Measurements from ENCODE around the gene GALNT9. TPM values are rescaled to one million over a fixed set of nuclear protein-coding genes. Genes with fewer than 3 reads are reported as not detected.

Gene GALNT9
- total RNA-seq, 1 experiment from 2014 or later, result 0.54 TPM

GRCh38 chr12:132182711-132183365 is 146.6 kb downstream of the GALNT9 start:
- no peak for DNase-seq
- Mint-ChIP-seq H3K4me3 (ENCODE audit: low read depth, unreplicated experiment) (no peak overlapping the region), H3K36me3 (ENCODE audit: insufficient read depth, unreplicated experiment) (peaks cover 5% of the 10 kb centered on the region), H3K9me3 (ENCODE audit: low read depth, unreplicated experiment) (peaks cover 2% of the 10 kb centered on the region), H3K27ac (ENCODE audit: unreplicated experiment) (no peak overlapping the region), H3K4me1 (ENCODE audit: low read depth, unreplicated experiment) (no peaks in the 10 kb centered on the region), H3K27me3 (ENCODE audit: unreplicated experiment) (peaks cover 92% of the 10 kb centered on the region)
- intact Hi-C loops (cut with micrococcal nuclease; ENCODE audit: unreplicated experiment), result no loop called here
- CTCF ChIA-PET, result no interaction called here
- no TSS peak for BruUV-seq (replicated peaks)
- no peak for TF ChIP-seq CTCF (IDR thresholded peaks at IDR 0.05; ENCODE audit: unreplicated experiment)

GRCh38 chr12:132182206-132182710 is 147.1 kb downstream of the GALNT9 start:
- no peak for DNase-seq
- Mint-ChIP-seq H3K9me3 (ENCODE audit: low read depth, unreplicated experiment) (peaks cover 2% of the 10 kb centered on the region), H3K36me3 (ENCODE audit: insufficient read depth, unreplicated experiment) (no peaks in the 10 kb centered on the region), H3K27me3 (ENCODE audit: unreplicated experiment) (peaks cover 89% of the 10 kb centered on the region), H3K4me3 (ENCODE audit: low read depth, unreplicated experiment) (no peak overlapping the region), H3K4me1 (ENCODE audit: low read depth, unreplicated experiment) (no peaks in the 10 kb centered on the region), H3K27ac (ENCODE audit: unreplicated experiment) (no peak overlapping the region)
- CTCF ChIA-PET, result no interaction called here
- intact Hi-C loops (cut with micrococcal nuclease; ENCODE audit: unreplicated experiment), result no loop called here
- TF ChIP-seq CTCF (IDR thresholded peaks at IDR 0.05; ENCODE audit: unreplicated experiment), result no peak
- no TSS peak for BruUV-seq (replicated peaks)

GRCh38 chr12:132181570-132182200 is 147.7 kb downstream of the GALNT9 start:
- DNase-seq, result no peak
- no peaks in the 10 kb centered on the region for H3K4me1 Mint-ChIP-seq (ENCODE audit: low read depth, unreplicated experiment)
- TF ChIP-seq CTCF (IDR thresholded peaks at IDR 0.05; ENCODE audit: unreplicated experiment), result no peak
- no peaks in the 10 kb centered on the region for H3K36me3 Mint-ChIP-seq (ENCODE audit: insufficient read depth, unreplicated experiment)
- CTCF ChIA-PET, result no interaction called here
- no peak overlapping the region for H3K27ac Mint-ChIP-seq (ENCODE audit: unreplicated experiment)
- peaks cover 2% of the 10 kb centered on the region for H3K9me3 Mint-ChIP-seq (ENCODE audit: low read depth, unreplicated experiment)
- no TSS peak for BruUV-seq (replicated peaks)
- intact Hi-C loops (cut with micrococcal nuclease; ENCODE audit: unreplicated experiment), result no loop called here
- no peak overlapping the region for H3K4me3 Mint-ChIP-seq (ENCODE audit: low read depth, unreplicated experiment)
- H3K27me3 Mint-ChIP-seq (ENCODE audit: unreplicated experiment), result peaks cover 91% of the 10 kb centered on the region

GRCh38 chr12:132180648-132181546 is 148.5 kb downstream of the GALNT9 start:
- TF ChIP-seq CTCF (IDR thresholded peaks at IDR 0.05; ENCODE audit: unreplicated experiment), result no peak

More at GRCh38 chr12:132180648-132181546, 148.5 kb downstream of the GALNT9 start:
- Mint-ChIP-seq H3K27ac (ENCODE audit: unreplicated experiment) (no peak overlapping the region), H3K9me3 (ENCODE audit: low read depth, unreplicated experiment) (peaks cover 2% of the 10 kb centered on the region), H3K27me3 (ENCODE audit: unreplicated experiment) (peaks cover 91% of the 10 kb centered on the region), H3K4me1 (ENCODE audit: low read depth, unreplicated experiment) (no peaks in the 10 kb centered on the region), H3K4me3 (ENCODE audit: low read depth, unreplicated experiment) (no peak overlapping the region), H3K36me3 (ENCODE audit: insufficient read depth, unreplicated experiment) (no peaks in the 10 kb centered on the region)
- BruUV-seq (replicated peaks), result no TSS peak
- CTCF ChIA-PET, result interaction anchor here (0.6 kb wide), 1 partner anchor 29 kb away, joined by 5 read pairs; no protein-coding TSS in a partner anchor
- intact Hi-C loops (cut with micrococcal nuclease; ENCODE audit: unreplicated experiment), result no loop called here
- DNase-seq, result no peak

Data from Calu3 (cell line).